ENCODE measurements around the gene TAF15.

The TAF15 gene

GRCh38 chr17:35786941-35787432, 22.3 kb upstream of the TAF15 start:
- no peak for DNase-seq (ENCODE audit: low read depth)
- no peak overlapping the region for H3K4me3 ChIP-seq (ENCODE audit: low read length)
- TF ChIP-seq CTCF (conservative IDR thresholded peaks at IDR 0.05; ENCODE audit: low read length): no peak

DNA sequence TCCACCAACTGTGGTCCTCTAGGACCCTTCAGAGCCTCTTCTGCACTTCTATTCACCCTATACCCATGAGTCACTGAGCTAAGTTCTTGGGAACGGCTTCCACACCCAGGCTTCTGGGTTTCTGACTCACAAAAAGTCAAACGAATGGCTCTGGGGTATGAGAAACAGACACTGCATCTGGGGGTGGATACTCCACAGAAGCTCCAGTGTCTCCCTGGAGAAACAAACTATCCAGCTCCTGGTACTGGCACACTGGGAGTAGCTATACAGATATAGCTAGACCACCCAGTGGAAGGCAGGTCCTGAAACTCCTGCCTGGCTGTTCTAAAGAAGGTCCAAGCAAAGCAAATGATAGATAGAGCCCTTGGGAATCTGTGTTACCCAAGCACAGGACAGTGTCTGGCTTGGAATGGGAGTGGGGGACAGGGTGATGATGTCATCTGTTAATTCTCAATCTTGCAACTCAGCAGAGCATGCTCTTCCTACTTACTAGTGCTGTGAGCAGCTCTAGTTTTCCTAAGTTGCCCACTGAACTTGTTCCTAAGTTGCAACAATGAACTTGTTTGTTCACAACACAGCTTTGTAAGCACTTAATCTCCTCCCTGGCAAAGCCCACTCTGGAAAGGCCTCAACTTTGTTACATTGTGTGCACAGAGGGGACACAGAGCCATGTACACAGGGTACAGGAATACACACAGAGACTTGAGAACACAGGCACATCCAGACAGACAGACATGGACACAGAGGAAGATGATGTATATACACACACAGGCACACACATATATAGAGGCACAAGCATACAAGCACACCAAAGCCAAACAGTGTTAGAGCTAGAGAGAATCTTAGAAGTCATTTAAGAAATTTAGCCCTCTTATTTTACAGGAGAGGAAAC, 20.6 kb upstream of the TAF15 start:
- TF ChIP-seq CTCF (conservative IDR thresholded peaks at IDR 0.05; ENCODE audit: low read length): no peak
- peak; percentile 80 for DNase-seq (ENCODE audit: low read depth)
- no peak overlapping the region for H3K4me3 ChIP-seq (ENCODE audit: low read length)

- TF ChIP-seq CTCF (conservative IDR thresholded peaks at IDR 0.05; ENCODE audit: low read length): no peak
- no peak for DNase-seq (ENCODE audit: low read depth)
These were observed 18.4 kb upstream of the TAF15 start for GRCh38 chr17:35790841-35791240.

GRCh38 chr17:35791681-35792350, 17.5 kb upstream of the TAF15 start:
- DNase-seq (ENCODE audit: low read depth): no peak
- H3K4me3 ChIP-seq (ENCODE audit: low read length): no peak overlapping the region
- no peak for TF ChIP-seq CTCF (conservative IDR thresholded peaks at IDR 0.05; ENCODE audit: low read length)

More at GRCh38 chr17:35790841-35791240, 18.4 kb upstream of the TAF15 start:
- no peak overlapping the region for H3K4me3 ChIP-seq (ENCODE audit: low read length)

- no peak for DNase-seq (ENCODE audit: low read depth)
- no peak overlapping the region for H3K4me3 ChIP-seq (ENCODE audit: low read length)
- no peak for TF ChIP-seq CTCF (conservative IDR thresholded peaks at IDR 0.05; ENCODE audit: low read length)
These were observed 16.0 kb upstream of the TAF15 start for GRCh38 chr17:35793257-35793656.

GRCh38 chr17:35795007-35795870, 14.0 kb upstream of the TAF15 start, which contains the start of gene MMP28:
TSS of gene MMP28 (minus strand) at chr17:35795641. CDS start at chr17:35795377, 264 bp downstream.
- H3K4me3 ChIP-seq (ENCODE audit: low read length): peak within 1 kb of the TSS; percentile 36
- DNase-seq (ENCODE audit: low read depth): no peak
- no peak for TF ChIP-seq CTCF (conservative IDR thresholded peaks at IDR 0.05; ENCODE audit: low read length)
